H1 (cell line): ENCODE measurements around the gene WDR91. TPM values are rescaled to one million over a fixed set of nuclear protein-coding genes. Genes with fewer than 3 reads are reported as not detected.

Experiments
- BACH1 ChIP-seq: IDR thresholded peaks from 2 replicates; pipeline ENCODE4 v1.6.1; 2012; ENCODE audit warnings: low read length, improper control_type of control experiment
- CBX8 ChIP-seq: fragments of 300-800, 300-1000 bp; sonication (generic); IDR thresholded peaks from 2 replicates; pipeline ENCODE4 v1.7.1; 2016; ENCODE audit warnings: low read depth, low read length, borderline replicate concordance
- GABPA ChIP-seq: IDR thresholded peaks from 2 replicates; pipeline ENCODE4 v1.6.1; 2011; ENCODE audit warnings: mild to moderate bottlenecking, low read length, moderate library complexity, borderline replicate concordance; ENCODE audit not compliant: insufficient read depth
- SIN3A ChIP-seq, 2 experiments: IDR thresholded peaks in 1 of 2; conservative IDR thresholded peaks in 1 of 2; 2 replicates each; pipeline ENCODE4 v1.6.1; 2011 to 2012; ENCODE audit warnings: low read length in 2 of 2, improper control_type of control experiment in 1 of 2, low read depth in 1 of 2, mild to moderate bottlenecking in 1 of 2
- polyA plus RNA-seq, 7 experiments: library from polyadenylated mRNA; depleted of rRNA in 3 of 7; stranded (reverse) in 5 of 7; unstranded in 2 of 7; fragments of >200 nt in 5 of 7; fragments of 200-250 nt in 2 of 7; gene quantifications; 1 replicate in 5 of 7; 2 replicates in 1 of 7; 4 replicates in 1 of 7; pipeline versions ENCODE4 v1.2.1 to v1.2.3, GENCODE V29; 2011 to 2013; ENCODE audit warnings: missing spikeins in 2 of 7, mixed read lengths in 2 of 7
- total RNA-seq: library from RNA; stranded (reverse); fragmentation: NEBNext Ultra II Directional; extraction: Animal tissue kit (Norgen Biotek cat#: 25700); gene quantifications from 2 replicates; pipeline ENCODE4 v1.2.1, GENCODE V29; 2021
- TF ChIP-seq, protein P1 (sequence below): fragments of 300-600 bp; sonication (generic); IDR thresholded peaks from 2 replicates; pipeline ENCODE4 v1.7.1; 2012; ENCODE audit warnings: low read length, moderate library complexity, mild to moderate bottlenecking, inconsistent platforms; ENCODE audit not compliant: insufficient replicate concordance
- TF ChIP-seq, protein P2 (sequence below): IDR thresholded peaks from 2 replicates; pipeline ENCODE4 v1.6.1; 2012; ENCODE audit warnings: inconsistent platforms

The WDR91 gene
- total and polyA plus RNA-seq, 2 of the 8 experiments (the other 6 are each of a cell fraction or from before 2014, with no cell fraction given): 8.2 to 14.7 TPM

DNA sequence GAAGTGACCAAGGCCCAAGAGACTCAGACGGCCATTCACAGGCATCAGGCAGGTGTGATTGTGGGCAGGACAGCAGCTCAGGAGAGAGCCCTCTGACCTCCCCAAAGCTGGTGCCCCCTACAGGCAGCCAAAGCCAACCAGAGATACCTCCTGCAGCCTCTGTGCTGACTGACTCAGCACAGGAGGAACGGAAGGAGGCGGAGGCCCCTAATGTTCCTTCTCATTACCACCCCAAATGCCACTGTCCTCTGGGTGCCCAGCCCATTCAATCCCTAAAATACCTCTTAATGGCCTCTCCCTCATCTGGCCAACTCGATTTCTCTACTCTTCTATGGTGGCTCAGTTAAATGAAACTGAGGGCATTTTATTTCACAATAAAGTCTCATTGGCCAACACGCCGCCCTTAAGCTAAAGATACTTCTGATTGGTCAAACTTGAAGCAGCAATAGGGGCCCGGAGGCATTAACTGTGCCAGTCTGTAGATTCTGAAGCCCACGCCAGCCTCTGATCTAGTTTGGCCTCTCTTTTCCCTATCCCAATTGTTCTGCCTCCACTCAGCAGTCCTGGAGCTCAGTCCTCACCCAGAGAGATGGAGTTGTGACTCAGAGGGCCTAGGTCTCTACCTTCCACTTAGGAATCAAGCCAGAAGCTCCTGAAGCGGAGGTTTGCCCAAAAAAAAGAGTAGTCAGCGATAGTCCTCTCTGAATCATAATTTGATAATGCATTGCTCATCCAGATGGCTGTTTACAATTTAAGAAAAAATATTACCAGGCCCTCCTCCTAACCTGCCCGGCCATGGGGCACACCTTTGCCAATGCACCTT, 42.0 kb downstream of the WDR91 start (continued):
- TF ChIP-seq SIN3A (conservative IDR thresholded peaks at IDR 0.05 in 1 of 2, IDR thresholded peaks at IDR 0.05 in 1 of 2; ENCODE audit: low read depth in 1 of 2, low read length in 2 of 2) (0 out of 4 replicates have a peak, but pooled peaks of 1 of the 2 experiments have one; percentile 57), GABPA (no peak; the same call in 1 of the 2 replicates), BACH1 (peak; percentile 74; the same call in 1 of the 2 replicates), CBX8 (no peak)
- TF ChIP-seq, protein P1, sequence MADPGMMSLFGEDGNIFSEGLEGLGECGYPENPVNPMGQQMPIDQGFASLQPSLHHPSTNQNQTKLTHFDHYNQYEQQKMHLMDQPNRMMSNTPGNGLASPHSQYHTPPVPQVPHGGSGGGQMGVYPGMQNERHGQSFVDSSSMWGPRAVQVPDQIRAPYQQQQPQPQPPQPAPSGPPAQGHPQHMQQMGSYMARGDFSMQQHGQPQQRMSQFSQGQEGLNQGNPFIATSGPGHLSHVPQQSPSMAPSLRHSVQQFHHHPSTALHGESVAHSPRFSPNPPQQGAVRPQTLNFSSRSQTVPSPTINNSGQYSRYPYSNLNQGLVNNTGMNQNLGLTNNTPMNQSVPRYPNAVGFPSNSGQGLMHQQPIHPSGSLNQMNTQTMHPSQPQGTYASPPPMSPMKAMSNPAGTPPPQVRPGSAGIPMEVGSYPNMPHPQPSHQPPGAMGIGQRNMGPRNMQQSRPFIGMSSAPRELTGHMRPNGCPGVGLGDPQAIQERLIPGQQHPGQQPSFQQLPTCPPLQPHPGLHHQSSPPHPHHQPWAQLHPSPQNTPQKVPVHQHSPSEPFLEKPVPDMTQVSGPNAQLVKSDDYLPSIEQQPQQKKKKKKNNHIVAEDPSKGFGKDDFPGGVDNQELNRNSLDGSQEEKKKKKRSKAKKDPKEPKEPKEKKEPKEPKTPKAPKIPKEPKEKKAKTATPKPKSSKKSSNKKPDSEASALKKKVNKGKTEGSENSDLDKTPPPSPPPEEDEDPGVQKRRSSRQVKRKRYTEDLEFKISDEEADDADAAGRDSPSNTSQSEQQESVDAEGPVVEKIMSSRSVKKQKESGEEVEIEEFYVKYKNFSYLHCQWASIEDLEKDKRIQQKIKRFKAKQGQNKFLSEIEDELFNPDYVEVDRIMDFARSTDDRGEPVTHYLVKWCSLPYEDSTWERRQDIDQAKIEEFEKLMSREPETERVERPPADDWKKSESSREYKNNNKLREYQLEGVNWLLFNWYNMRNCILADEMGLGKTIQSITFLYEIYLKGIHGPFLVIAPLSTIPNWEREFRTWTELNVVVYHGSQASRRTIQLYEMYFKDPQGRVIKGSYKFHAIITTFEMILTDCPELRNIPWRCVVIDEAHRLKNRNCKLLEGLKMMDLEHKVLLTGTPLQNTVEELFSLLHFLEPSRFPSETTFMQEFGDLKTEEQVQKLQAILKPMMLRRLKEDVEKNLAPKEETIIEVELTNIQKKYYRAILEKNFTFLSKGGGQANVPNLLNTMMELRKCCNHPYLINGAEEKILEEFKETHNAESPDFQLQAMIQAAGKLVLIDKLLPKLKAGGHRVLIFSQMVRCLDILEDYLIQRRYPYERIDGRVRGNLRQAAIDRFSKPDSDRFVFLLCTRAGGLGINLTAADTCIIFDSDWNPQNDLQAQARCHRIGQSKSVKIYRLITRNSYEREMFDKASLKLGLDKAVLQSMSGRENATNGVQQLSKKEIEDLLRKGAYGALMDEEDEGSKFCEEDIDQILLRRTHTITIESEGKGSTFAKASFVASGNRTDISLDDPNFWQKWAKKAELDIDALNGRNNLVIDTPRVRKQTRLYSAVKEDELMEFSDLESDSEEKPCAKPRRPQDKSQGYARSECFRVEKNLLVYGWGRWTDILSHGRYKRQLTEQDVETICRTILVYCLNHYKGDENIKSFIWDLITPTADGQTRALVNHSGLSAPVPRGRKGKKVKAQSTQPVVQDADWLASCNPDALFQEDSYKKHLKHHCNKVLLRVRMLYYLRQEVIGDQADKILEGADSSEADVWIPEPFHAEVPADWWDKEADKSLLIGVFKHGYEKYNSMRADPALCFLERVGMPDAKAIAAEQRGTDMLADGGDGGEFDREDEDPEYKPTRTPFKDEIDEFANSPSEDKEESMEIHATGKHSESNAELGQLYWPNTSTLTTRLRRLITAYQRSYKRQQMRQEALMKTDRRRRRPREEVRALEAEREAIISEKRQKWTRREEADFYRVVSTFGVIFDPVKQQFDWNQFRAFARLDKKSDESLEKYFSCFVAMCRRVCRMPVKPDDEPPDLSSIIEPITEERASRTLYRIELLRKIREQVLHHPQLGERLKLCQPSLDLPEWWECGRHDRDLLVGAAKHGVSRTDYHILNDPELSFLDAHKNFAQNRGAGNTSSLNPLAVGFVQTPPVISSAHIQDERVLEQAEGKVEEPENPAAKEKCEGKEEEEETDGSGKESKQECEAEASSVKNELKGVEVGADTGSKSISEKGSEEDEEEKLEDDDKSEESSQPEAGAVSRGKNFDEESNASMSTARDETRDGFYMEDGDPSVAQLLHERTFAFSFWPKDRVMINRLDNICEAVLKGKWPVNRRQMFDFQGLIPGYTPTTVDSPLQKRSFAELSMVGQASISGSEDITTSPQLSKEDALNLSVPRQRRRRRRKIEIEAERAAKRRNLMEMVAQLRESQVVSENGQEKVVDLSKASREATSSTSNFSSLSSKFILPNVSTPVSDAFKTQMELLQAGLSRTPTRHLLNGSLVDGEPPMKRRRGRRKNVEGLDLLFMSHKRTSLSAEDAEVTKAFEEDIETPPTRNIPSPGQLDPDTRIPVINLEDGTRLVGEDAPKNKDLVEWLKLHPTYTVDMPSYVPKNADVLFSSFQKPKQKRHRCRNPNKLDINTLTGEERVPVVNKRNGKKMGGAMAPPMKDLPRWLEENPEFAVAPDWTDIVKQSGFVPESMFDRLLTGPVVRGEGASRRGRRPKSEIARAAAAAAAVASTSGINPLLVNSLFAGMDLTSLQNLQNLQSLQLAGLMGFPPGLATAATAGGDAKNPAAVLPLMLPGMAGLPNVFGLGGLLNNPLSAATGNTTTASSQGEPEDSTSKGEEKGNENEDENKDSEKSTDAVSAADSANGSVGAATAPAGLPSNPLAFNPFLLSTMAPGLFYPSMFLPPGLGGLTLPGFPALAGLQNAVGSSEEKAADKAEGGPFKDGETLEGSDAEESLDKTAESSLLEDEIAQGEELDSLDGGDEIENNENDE: no peak
- TF ChIP-seq, protein P2, sequence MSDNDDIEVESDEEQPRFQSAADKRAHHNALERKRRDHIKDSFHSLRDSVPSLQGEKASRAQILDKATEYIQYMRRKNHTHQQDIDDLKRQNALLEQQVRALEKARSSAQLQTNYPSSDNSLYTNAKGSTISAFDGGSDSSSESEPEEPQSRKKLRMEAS: 0 out of 2 replicates have a peak, but pooled peaks have one; percentile 32
